ENCODE data around the gene RALGPS1. TPM values are rescaled to one million over a fixed set of nuclear protein-coding genes. Genes with fewer than 3 reads are reported as not detected.

Gene RALGPS1
- polyA plus RNA-seq, 1 of the 3 experiments (the other 2 are of a cell fraction), result 3.9 TPM

DNA sequence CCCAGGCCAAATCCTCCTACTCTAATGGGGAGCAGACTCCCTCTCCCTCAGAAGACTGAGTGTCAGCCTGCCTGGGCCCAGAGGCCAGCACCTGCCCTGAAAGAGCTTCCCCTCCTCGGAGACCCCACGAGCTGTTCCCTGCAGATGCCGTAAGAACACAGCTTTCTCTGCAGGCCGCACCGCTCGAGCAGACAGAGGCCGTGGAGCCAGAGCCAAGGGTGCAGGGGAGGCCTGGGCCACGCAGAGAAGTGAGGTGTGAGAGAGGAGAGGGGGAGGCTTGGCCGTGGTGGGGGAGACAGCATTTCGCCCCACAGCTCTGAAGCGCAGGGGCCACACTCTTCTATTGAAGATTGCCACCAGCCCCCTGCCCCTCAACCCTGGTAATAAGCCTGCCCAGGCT is 287.1 kb downstream of the RALGPS1 start:
- POLR2A ChIA-PET, result no interaction called here

DNA sequence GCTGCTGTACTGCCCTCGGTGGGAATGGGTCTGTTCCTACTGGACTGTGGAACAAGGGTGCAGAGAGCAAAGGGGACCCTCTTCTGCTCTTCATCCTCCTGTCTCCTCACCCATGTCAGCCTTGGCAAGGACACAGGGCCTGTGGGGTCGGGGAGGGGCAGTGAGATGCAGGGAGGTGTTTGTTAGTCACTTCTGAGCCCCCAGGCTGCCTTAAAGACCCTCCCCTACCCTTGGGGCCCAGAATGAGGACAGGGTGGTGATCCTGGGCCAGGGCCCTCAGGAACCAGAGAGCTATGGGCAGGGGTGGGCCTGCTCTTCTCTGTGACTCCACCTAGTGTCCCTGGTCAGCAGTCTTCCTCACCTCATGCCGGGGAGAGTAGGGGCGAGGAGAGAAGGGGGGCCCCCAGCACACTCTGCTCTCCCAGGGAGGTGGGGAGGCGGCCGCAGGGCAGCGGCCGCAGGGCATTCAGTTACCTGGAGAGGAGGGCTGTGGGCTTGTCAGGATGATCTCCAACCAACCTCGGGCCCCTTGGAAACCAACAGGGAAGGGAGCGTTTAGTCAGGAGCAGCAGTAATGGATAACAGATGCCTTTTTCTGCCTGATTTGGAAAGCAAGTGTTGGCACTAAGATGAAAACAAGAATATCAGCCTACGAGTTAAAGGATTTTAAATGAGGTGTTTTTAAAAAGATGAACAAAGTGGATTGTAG is 288.0 kb downstream of the RALGPS1 start:
- Histone ChIP-seq H3K9me2 (no peaks in the 10 kb centered on the region), H4K20me1 (ENCODE audit: insufficient read depth) (no peaks in the 10 kb centered on the region), H3K4me2 (no peak overlapping the region), H3K27me3 (ENCODE audit: insufficient read depth) (no peaks in the 10 kb centered on the region), H3F3A (replicated peaks; ENCODE audit: insufficient read depth) (no peaks in the 10 kb centered on the region), H3K79me2 (ENCODE audit: insufficient read depth) (no peaks in the 10 kb centered on the region), H3K36me3 (replicated peaks in 1 of 2; ENCODE audit: control insufficient read depth in 1 of 2, insufficient read depth in 2 of 2, low read length in 1 of 2) (no peaks in the 10 kb centered on the region), H3K27ac (ENCODE audit: low read depth in 2 of 2, low read length in 1 of 2) (peak overlapping the region in 1 of 2 experiments; percentile 40; a peak in 1 of 4 replicates), H3K4me3 (ENCODE audit: low read depth in 2 of 2, low read length in 1 of 2) (no peak overlapping the region), H3K9me3 (no peaks in the 10 kb centered on the region), H3K9ac (no peak overlapping the region), H2AFZ (ENCODE audit: low read depth) (no peak overlapping the region), H3K4me1 (ENCODE audit: control insufficient read depth in 1 of 2, insufficient read depth in 2 of 2, low read depth in 1 of 2, low read length in 1 of 2) (peaks cover 0 to 37% of the 10 kb centered on the region in 2 experiments; a peak in 2 of 4 replicates)
- DNase-seq, result peak; percentile 72
- CTCF ChIA-PET, result interaction anchor here (1.5 to 11.2 kb wide), 3 partner anchors 12 to 260 kb away, joined by 7 to 202 read pairs (median 118); no protein-coding TSS in a partner anchor
- POLR2A ChIA-PET, result no interaction called here
- WGBS (ENCODE audit: low lambda C conversion rate), result 58% methylated on average over 7 of the region's 11 CpGs
- TF ChIP-seq, protein P1, sequence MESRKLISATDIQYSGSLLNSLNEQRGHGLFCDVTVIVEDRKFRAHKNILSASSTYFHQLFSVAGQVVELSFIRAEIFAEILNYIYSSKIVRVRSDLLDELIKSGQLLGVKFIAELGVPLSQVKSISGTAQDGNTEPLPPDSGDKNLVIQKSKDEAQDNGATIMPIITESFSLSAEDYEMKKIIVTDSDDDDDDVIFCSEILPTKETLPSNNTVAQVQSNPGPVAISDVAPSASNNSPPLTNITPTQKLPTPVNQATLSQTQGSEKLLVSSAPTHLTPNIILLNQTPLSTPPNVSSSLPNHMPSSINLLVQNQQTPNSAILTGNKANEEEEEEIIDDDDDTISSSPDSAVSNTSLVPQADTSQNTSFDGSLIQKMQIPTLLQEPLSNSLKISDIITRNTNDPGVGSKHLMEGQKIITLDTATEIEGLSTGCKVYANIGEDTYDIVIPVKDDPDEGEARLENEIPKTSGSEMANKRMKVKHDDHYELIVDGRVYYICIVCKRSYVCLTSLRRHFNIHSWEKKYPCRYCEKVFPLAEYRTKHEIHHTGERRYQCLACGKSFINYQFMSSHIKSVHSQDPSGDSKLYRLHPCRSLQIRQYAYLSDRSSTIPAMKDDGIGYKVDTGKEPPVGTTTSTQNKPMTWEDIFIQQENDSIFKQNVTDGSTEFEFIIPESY (IDR thresholded peaks at IDR 0.05; ENCODE audit: borderline replicate concordance, low read depth), result no peak
- TF ChIP-seq TCF12 (IDR thresholded peaks at IDR 0.05), result peak; percentile 60; the same call in 1 of the 2 replicates

More for the DNA sequence above, 287.1 kb downstream of the RALGPS1 start:
- H3K4me2 ChIP-seq, result no peak overlapping the region
- WGBS (ENCODE audit: low lambda C conversion rate), result 67% methylated on average over 3 of the region's 11 CpGs
- no peaks in the 10 kb centered on the region for H3K9me2 ChIP-seq
- no peaks in the 10 kb centered on the region for H3K36me3 ChIP-seq (replicated peaks in 1 of 2; ENCODE audit: control insufficient read depth in 1 of 2, insufficient read depth in 2 of 2, low read length in 1 of 2)
- H3F3A ChIP-seq (replicated peaks; ENCODE audit: insufficient read depth), result no peaks in the 10 kb centered on the region
- no peaks in the 10 kb centered on the region for H3K27me3 ChIP-seq (ENCODE audit: insufficient read depth)
- no peaks in the 10 kb centered on the region for H3K9me3 ChIP-seq
- H3K4me3 ChIP-seq (ENCODE audit: low read depth in 2 of 2, low read length in 1 of 2), result no peak overlapping the region
- CTCF ChIA-PET, result interaction anchor here (1.1 to 11.2 kb wide), 6 partner anchors 11 to 388 kb away, joined by 3 to 202 read pairs (median 6); no protein-coding TSS in a partner anchor
- H3K4me1 ChIP-seq (ENCODE audit: control insufficient read depth in 1 of 2, insufficient read depth in 2 of 2, low read depth in 1 of 2, low read length in 1 of 2), result peaks cover 0 to 38% of the 10 kb centered on the region in 2 experiments; a peak in 2 of 4 replicates
- H4K20me1 ChIP-seq (ENCODE audit: insufficient read depth), result no peaks in the 10 kb centered on the region
- no peaks in the 10 kb centered on the region for H3K79me2 ChIP-seq (ENCODE audit: insufficient read depth)
- DNase-seq, result no peak
- H3K27ac ChIP-seq (ENCODE audit: low read depth in 2 of 2, low read length in 1 of 2), result no peak overlapping the region
- H3K9ac ChIP-seq, result no peak overlapping the region
- TF ChIP-seq CHD2 (IDR thresholded peaks at IDR 0.05; ENCODE audit: low read length, partially characterized antibody), result no peak
- TF ChIP-seq SMC3 (IDR thresholded peaks at IDR 0.05; ENCODE audit: low read depth, low read length), result no peak
- no peak for TF ChIP-seq YY1 (IDR thresholded peaks at IDR 0.05; ENCODE audit: low read depth)
- no peak for TF ChIP-seq JUND (IDR thresholded peaks at IDR 0.05)
- TF ChIP-seq, protein P2, sequence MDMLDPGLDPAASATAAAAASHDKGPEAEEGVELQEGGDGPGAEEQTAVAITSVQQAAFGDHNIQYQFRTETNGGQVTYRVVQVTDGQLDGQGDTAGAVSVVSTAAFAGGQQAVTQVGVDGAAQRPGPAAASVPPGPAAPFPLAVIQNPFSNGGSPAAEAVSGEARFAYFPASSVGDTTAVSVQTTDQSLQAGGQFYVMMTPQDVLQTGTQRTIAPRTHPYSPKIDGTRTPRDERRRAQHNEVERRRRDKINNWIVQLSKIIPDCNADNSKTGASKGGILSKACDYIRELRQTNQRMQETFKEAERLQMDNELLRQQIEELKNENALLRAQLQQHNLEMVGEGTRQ (IDR thresholded peaks at IDR 0.05; ENCODE audit: borderline replicate concordance, low read depth, low read length), result no peak
- TF ChIP-seq GABPA (IDR thresholded peaks at IDR 0.05; ENCODE audit: low read depth), result no peak
- TF ChIP-seq NFIC (IDR thresholded peaks at IDR 0.05; ENCODE audit: borderline replicate concordance), result no peak
- TF ChIP-seq, protein P3, sequence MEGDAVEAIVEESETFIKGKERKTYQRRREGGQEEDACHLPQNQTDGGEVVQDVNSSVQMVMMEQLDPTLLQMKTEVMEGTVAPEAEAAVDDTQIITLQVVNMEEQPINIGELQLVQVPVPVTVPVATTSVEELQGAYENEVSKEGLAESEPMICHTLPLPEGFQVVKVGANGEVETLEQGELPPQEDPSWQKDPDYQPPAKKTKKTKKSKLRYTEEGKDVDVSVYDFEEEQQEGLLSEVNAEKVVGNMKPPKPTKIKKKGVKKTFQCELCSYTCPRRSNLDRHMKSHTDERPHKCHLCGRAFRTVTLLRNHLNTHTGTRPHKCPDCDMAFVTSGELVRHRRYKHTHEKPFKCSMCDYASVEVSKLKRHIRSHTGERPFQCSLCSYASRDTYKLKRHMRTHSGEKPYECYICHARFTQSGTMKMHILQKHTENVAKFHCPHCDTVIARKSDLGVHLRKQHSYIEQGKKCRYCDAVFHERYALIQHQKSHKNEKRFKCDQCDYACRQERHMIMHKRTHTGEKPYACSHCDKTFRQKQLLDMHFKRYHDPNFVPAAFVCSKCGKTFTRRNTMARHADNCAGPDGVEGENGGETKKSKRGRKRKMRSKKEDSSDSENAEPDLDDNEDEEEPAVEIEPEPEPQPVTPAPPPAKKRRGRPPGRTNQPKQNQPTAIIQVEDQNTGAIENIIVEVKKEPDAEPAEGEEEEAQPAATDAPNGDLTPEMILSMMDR (IDR thresholded peaks at IDR 0.05), result no peak
- TF ChIP-seq, protein P4, sequence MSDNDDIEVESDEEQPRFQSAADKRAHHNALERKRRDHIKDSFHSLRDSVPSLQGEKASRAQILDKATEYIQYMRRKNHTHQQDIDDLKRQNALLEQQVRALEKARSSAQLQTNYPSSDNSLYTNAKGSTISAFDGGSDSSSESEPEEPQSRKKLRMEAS (IDR thresholded peaks at IDR 0.05; ENCODE audit: low read depth), result no peak
- TF ChIP-seq FOXM1 (IDR thresholded peaks at IDR 0.05; ENCODE audit: low read depth), result no peak
- no peak for TF ChIP-seq RCOR1 (IDR thresholded peaks at IDR 0.05; ENCODE audit: low read length)
- no peak for TF ChIP-seq POLR2AphosphoS5 (IDR thresholded peaks at IDR 0.05; ENCODE audit: low read depth, low read length)
- no peak for TF ChIP-seq FOXJ3 (CRISPR knock-in tag; IDR thresholded peaks at IDR 0.05)
- no peak overlapping the region for H2AFZ ChIP-seq (ENCODE audit: low read depth)
